PFSK-1 (cell line): ENCODE data around the gene CEP162.

Source experiments
- FOXP2 ChIP-seq: optimal IDR thresholded peaks from 2 replicates; pipeline ENCODE3; 2011; ENCODE audit warnings: borderline replicate concordance, control low read depth, inconsistent platforms; ENCODE audit not compliant: insufficient read depth; ENCODE audit errors: extremely low read length, extremely low read depth
- POLR2AphosphoS5 ChIP-seq: IDR thresholded peaks from 2 replicates; pipeline ENCODE4 v1.6.1; 2012; ENCODE audit warnings: low read depth, mild to moderate bottlenecking, control low read depth, low read length, moderate library complexity
- SIN3A ChIP-seq: IDR thresholded peaks from 2 replicates; pipeline ENCODE4 v1.6.1; 2012; ENCODE audit warnings: mild to moderate bottlenecking, low read length, moderate library complexity, borderline replicate concordance; ENCODE audit not compliant: insufficient read depth
- TAF1 ChIP-seq: IDR thresholded peaks from 2 replicates; pipeline ENCODE4 v1.6.1; 2012; ENCODE audit warnings: low read length, control low read depth, borderline replicate concordance; ENCODE audit not compliant: insufficient read depth
- TF ChIP-seq, protein P1 (sequence below), 2 experiments: IDR thresholded peaks; 2 replicates each; pipeline versions ENCODE4 v1.6.1 to v1.8.0; 2011 to 2012; ENCODE audit warnings: low read depth in 2 of 2, low read length in 2 of 2, control low read depth in 1 of 2, inconsistent platforms in 1 of 2, mild to moderate bottlenecking in 1 of 2, moderate library complexity in 1 of 2; ENCODE audit not compliant: insufficient read depth in 1 of 2

Gene CEP162

GRCh38 chr6:84081222-84081621 is 146.2 kb downstream of the CEP162 start:
- no peak for TF ChIP-seq SIN3A

DNA sequence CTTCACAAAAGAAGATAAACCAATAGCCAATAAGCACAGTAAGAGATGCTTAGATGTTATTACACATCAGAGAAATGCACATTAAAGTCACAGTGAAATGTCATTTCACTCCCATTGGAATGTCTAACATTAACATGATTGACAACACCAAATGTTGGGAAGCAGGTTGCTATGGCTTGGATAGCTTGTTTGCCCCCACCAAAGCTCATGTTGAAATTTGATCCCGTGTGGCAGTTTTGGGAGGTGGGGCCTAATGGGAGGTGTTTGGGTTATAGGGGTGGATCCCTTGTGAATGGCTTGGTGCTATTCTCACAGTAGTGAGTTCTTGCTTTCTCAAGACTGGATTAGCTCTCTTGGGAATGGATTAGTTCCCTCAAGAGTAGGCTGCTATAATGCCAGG is 149.1 kb downstream of the CEP162 start:
- TF ChIP-seq FOXP2 (no peak), SIN3A (no peak), TAF1 (no peak), POLR2AphosphoS5 (no peak)
- TF ChIP-seq, protein P1, sequence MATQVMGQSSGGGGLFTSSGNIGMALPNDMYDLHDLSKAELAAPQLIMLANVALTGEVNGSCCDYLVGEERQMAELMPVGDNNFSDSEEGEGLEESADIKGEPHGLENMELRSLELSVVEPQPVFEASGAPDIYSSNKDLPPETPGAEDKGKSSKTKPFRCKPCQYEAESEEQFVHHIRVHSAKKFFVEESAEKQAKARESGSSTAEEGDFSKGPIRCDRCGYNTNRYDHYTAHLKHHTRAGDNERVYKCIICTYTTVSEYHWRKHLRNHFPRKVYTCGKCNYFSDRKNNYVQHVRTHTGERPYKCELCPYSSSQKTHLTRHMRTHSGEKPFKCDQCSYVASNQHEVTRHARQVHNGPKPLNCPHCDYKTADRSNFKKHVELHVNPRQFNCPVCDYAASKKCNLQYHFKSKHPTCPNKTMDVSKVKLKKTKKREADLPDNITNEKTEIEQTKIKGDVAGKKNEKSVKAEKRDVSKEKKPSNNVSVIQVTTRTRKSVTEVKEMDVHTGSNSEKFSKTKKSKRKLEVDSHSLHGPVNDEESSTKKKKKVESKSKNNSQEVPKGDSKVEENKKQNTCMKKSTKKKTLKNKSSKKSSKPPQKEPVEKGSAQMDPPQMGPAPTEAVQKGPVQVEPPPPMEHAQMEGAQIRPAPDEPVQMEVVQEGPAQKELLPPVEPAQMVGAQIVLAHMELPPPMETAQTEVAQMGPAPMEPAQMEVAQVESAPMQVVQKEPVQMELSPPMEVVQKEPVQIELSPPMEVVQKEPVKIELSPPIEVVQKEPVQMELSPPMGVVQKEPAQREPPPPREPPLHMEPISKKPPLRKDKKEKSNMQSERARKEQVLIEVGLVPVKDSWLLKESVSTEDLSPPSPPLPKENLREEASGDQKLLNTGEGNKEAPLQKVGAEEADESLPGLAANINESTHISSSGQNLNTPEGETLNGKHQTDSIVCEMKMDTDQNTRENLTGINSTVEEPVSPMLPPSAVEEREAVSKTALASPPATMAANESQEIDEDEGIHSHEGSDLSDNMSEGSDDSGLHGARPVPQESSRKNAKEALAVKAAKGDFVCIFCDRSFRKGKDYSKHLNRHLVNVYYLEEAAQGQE (IDR thresholded peaks at IDR 0.05; ENCODE audit: insufficient read depth in 1 of 2, low read depth in 2 of 2, low read length in 2 of 2): no peak

- no peak for TF ChIP-seq TAF1
- no peak for TF ChIP-seq SIN3A
- TF ChIP-seq, protein P1 (IDR thresholded peaks at IDR 0.05; ENCODE audit: insufficient read depth in 1 of 2, low read depth in 2 of 2, low read length in 2 of 2): no peak
- TF ChIP-seq FOXP2: no peak
- TF ChIP-seq POLR2AphosphoS5: no peak
Measured at GRCh38 chr6:84077645-84078044, 149.8 kb downstream of the CEP162 start.

DNA sequence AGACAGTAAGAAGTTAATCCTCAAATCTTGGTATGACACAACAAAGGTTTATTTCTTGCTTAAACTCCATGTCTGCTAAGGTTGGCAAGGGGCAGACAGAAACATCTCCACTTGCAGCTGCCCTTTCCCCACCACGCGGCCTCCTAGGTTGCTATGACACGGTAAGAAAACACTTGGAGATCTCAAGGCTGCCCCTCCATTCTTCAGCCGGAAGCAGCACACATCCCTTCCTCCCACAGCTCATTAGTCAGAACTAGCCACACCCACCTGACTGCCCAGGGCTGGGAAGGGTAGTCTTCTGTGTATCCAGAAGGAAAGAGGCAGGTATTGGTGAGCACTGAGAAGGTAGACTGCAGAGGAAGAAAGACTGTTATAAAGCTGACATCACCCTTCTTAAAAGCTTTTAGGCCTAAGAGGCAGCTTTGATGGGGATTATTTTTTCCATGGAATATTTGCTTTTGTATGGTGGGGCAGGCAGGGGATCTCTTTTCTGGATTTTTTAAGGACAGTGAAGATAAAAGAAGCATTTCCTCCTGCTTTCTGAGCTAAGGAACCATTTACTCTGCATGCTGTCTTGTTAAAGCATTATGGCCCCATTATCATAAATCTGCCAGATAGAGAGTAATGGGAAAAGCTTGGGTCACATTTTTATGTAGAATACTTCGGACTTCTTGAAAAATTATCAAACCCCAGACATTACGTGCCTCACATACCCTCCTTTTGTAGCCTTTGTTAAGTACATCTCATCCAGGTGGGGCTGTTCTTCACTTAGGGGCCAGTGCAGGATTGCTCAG is 152.3 kb downstream of the CEP162 start:
- TF ChIP-seq POLR2AphosphoS5 (no peak), SIN3A (no peak), TAF1 (no peak), FOXP2 (no peak)
- TF ChIP-seq, protein P1 (IDR thresholded peaks at IDR 0.05; ENCODE audit: insufficient read depth in 1 of 2, low read depth in 2 of 2, low read length in 2 of 2): no peak
